Fibroblast of skin of right biceps (primary cell): Measurements from ENCODE around the gene LST1.
"Not testable (repeated sequence)": the region's sequence is repeated elsewhere in the genome, so short reads cannot be mapped to it uniquely, and the experiment has no call there.

Source experiments
- DNase-seq: peaks from one replicate; pipeline ENCODE4 v3.0.0-alpha.2; 2013

Gene LST1

GRCh38 chr6:31581434-31582229, 4.4 kb upstream of the LST1 start:
- no peak for DNase-seq

GRCh38 chr6:31582230-31582643, 3.8 kb upstream of the LST1 start, which contains the start of gene LTB:
LTB (minus strand) TSS chr6:31582424; CDS start chr6:31582417, 7 bp downstream.
- DNase-seq, result no peak

GRCh38 chr6:31585491-31585890, 586 bp upstream of the LST1 start:
- DNase-seq, result no peak

- DNase-seq, result no peak
These were observed 663 bp downstream of the LST1 start for GRCh38 chr6:31586599-31587281.

GRCh38 chr6:31587791-31588777, 2.0 kb downstream of the LST1 start:
- no peak for DNase-seq

- DNase-seq, result no peak
These were observed 3.0 kb downstream of the LST1 start for GRCh38 chr6:31588871-31589650.

GRCh38 chr6:31590691-31591090, 4.6 kb downstream of the LST1 start:
- DNase-seq, result not testable (repeated sequence)

- no peak for DNase-seq
These were observed 6.3 kb downstream of the LST1 start for GRCh38 chr6:31592396-31592771.

- DNase-seq, result peak; percentile 31
These were observed 10.9 kb downstream of the LST1 start for GRCh38 chr6:31597006-31597405.

- DNase-seq, result no peak
These were observed 21.2 kb downstream of the LST1 start for GRCh38 chr6:31607317-31607716.

GRCh38 chr6:31609519-31610406, 23.7 kb downstream of the LST1 start:
- no peak for DNase-seq

GRCh38 chr6:31610968-31611367, 24.9 kb downstream of the LST1 start:
- DNase-seq, result no peak

- no peak for DNase-seq
These were observed 28.1 kb downstream of the LST1 start for GRCh38 chr6:31614075-31614619.

GRCh38 chr6:31614684-31615578, 28.9 kb downstream of the LST1 start, which contains the start of gene AIF1:
AIF1 (plus strand) TSS chr6:31615234; CDS start chr6:31615330, 96 bp downstream.
- no peak for DNase-seq

GRCh38 chr6:31615748-31616147, 29.7 kb downstream of the LST1 start:
- no peak for DNase-seq

GRCh38 chr6:31617010-31617409, 30.9 kb downstream of the LST1 start:
- DNase-seq, result no peak

- DNase-seq, result peak; percentile 100
These were observed 33.9 kb downstream of the LST1 start for GRCh38 chr6:31619805-31620585.

- no peak for DNase-seq
These were observed 34.7 kb downstream of the LST1 start, which contains the start of gene PRRC2A for GRCh38 chr6:31620586-31621319. PRRC2A (plus strand) TSS chr6:31620715; CDS start chr6:31622790, 2,075 bp downstream.
